GM18508 (cell line): Measurements from ENCODE around the gene OVAAL.
"Not testable (repeated sequence)": the region's sequence is repeated elsewhere in the genome, so short reads cannot be mapped to it uniquely, and the experiment has no call there.

Experiments
- ATAC-seq: cut with Tn5 transposase; IDR thresholded peaks from one replicate; pipeline ENCODE4 v1.9.1; 2021; ENCODE audit warnings: moderate number of reproducible peaks; ENCODE audit not compliant: insufficient read depth, unreplicated experiment

The OVAAL gene

DNA sequence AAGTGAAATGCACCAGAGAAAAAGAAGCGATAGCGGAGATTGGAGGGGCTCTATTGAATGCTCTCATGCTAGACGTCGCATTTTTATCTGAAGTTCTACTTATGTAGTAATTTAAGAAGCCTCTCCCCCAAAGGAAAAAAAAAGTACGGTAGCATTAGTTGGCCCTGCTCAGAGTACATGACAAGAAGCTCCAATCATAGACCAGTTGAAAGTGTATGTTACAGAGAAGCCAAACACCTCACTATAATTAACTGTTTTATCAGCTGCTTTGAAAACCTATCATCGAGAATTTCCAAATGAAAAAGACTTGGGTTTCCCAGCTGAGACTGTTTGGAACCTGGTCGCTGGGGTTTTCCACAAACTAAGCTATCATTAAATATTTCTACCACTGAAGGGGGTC is 19.6 kb upstream of the OVAAL start:
- ATAC-seq, result no peak

DNA sequence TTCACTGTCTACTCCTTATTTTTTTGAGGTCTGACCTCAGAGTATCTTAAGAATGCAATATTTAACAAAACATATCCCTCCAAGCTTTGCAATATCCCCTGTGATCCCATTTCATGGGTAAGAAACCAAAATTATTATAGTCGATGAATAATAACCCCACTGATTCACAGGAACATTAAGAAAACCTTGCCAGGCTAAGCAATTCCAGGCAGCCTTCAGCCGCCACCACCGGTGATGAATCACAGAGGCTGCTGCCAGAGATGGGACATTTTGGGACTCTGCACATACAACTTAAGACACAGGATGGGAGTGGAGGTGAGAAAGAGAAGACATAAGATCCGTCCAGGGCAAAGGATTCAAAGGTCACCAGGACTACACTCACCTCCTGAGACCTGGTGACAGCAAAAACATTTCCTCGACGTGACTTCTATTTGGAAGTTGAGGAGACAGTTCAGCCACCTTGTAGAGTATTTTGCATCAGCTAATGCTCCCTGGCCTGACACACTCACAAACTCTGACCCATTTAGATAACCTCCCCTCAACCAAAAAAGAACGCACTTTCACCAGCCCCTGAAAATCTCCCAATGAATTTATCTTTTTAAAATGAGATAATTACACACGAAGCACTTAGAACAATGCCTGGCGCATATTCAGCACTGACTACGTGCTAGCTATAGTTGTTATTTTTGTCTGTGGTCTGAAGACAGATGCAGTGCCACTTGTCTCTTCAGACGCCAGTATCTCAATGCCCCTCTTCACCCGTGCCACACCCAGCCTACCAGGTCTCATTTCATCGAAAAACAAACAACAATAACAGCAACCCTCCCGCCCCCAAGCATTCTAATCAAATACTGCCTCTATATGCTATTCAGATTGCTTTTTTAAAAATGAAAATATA is 17.8 kb upstream of the OVAAL start:
- no peak for ATAC-seq

DNA sequence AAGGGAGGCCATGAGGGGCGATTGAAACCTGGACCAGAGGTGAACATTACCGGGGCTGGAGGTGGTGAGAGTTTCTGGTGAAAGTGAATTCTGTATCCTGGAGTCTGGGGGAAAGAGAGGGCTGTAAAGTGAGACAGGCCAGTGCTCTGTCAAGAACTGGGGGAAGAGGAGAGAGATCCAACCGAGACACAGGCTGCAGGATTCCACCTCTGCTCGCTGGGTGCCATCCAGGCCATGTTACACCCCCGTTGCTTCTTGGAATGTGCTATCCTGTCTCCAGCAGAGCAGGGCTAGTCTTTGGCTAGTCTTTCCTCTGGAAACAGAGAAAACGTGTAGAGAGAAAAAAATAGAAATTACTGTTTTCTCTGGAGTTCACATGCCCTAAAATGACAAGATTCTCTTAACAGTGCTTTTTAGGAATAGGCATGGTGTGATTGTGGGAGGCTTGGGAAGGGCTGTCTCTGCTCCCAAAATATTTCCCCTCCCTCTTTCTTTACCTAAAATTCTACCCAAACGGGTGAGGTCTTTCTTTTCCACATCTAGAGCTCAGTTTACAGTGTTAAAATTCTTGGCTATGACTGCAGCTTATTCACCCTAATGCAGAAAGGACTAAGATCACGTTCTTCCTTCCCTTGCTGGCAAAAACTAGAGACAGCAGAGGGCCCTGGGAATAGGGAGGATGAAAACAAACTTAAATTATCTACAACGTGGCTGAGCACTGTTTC is 16.5 kb upstream of the OVAAL start:
- no peak for ATAC-seq

DNA sequence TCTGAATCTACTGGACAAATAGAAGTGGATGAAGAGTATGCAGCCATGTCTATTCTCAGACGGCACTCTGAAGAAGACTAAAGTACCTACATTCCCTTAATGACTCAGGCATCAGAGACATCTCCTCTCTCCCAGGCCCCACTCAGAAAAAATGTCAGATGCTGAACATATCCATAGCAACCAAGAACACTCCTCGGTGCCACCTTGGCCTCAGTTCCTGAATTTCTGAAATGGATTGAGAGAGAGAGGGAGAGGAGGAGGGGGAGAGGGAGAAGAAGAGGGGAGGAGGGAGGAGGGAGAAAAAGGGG is 16.0 kb upstream of the OVAAL start:
- no peak for ATAC-seq

DNA sequence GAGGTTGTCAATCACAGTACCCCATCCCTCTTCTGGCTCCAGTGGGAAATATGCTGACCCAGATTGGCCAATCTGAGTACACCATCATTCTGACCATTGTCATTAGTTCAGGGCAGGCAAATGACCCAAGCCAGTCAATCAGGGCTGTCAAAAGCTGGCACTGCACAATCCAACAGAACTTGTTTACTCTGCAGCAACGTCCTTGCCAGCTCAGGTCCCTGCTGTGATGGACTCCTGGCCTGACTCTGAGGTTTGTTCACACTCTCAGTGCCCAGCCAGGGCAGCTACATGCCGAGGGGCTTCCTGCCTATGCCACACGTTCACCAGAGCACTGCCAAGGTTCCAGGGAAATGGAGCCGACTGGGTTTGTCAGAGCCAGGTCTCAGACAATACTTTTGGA is 14.7 kb upstream of the OVAAL start:
- no peak for ATAC-seq

DNA sequence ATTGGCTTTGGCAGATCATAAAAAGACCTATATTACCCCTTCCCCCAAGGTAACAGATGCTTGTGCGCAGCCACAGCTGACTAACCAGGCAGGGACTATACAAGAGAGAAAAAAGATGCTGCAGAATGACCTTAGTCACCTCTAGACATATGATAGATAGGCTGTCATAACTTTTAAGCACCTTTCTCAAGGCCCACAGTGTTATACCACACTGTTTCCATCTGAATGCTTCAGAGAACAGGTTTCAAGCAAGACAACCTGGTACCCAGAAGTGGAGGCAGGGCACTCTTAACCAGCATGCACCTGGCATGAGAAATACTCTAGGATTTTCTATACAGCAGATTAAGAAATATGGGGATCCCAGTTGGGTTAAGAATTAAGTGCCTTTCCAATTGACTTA is 12.8 kb upstream of the OVAAL start:
- ATAC-seq, result no peak

DNA sequence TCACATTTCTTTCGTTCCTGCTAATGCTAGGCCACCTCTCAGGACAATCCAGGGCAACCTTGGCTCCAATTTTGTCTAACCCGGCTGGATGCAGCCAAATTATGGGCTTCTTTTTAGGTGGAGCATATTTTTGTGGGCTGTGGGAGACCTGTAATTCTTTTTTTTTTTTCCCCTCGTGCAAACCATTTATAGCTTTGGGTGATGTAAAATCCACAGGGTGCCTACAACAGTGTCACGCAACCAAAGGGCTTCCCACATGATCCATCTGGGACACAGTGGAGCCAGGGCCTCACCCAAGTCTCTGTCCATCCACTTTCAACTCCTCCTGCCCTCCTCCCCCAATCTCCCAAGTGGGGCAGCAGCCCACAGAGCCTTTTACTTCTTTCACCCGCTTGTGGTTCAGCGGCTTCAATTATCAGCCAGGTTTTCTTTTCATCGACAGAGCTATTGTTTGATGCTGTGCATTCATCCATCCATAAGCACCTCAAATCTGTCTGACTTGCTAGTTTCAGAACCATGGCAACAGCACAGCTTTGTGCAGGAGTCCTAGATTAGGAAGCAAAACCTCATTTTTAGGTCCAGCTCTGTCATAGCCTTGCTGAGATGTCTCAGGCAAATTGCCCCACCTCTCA is 10.0 kb upstream of the OVAAL start:
- ATAC-seq, result no peak

DNA sequence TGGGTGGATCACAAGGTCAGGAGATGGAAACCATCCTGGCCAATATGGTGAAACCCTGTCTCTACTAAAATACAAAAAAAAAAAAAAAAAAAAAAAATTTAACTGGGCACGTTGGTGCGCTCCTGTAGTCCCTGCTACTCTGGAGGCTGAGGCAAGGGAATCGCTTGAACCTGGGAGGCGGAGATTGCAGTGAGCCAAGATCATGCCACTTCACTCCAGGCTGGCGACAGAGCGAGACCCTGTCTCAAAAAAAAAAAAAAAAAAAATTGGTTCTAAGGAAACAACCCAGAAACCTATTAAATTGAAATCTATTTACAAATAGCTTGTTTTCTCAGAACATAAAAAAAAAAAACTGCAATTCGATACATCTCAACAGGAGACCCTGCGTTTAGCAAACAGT is 9.0 kb upstream of the OVAAL start:
- not testable (repeated sequence) for ATAC-seq

DNA sequence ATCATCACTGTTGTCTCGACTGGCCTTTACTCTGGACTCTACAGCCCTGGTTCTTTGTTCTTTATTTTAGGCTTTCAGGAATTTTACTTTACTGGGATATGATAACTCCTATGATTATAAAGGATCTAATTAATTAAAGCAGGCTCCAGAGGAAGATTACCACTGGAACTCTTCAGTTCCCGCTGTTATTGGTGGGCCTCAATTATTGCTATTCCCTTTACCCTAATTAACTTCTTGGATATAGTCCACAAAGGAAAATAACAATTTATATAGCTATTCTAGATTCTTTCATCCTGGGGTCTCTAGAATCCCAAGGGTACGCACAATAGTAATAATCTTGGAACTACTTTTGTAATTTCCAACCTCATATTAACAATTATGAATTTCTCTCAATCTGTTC is 8.5 kb upstream of the OVAAL start:
- ATAC-seq, result no peak

DNA sequence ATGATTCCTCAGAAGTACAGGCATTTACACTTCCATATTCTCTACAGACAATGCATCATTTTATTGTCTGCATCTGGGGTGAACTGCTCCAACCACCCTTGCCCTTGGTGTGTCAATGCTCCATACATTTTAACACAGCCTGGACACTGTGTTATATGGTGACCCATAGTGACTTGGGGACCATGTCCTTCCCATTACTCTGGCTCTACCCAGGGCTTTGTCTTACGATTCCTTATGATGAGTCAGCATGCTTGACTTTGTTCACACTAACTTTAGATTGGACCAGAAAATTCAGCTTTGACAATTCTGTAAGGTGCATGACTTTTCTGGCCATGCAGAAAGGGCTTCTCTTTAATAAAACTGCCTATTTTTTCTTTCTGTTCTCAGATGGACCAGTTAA is 6.8 kb upstream of the OVAAL start:
- no peak for ATAC-seq

DNA sequence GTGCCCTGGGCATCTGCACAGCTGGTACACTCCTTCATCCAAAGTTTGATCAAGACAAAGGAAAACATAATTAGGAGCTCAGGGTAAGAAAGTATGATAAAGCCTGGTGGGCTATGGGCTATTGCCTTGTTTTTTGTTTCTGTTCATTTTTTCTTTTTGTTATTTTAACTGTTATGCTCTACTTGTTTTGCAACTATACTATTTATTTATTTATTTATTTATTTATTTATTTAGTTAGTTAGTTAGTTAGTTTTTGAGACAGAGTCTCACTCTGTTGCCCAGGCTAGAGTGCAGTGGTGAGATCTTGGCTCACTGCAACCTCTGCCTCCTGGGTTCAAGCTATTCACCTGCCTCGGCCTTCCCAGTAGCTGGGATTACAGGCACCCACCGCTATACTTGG is 5.7 kb upstream of the OVAAL start:
- not testable (repeated sequence) for ATAC-seq

DNA sequence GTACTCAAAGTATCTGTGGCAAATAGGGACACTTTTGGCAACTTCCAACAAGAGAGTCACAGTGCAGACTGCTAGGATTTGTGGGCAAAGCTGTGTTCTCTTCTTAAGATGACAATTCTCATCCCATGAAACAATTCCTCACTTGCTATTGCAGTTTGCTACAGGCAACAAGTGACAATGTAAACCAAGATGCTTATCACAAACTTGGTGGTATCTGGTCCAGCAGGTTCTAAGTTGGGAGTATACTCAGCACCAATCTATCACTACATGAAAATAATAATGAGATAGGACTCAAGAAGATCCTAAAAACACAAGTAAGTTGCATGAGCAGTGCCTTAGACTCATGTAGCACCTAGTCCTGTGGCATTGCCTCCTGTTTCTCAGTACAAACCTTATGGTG is 3.4 kb upstream of the OVAAL start:
- ATAC-seq, result no peak

DNA sequence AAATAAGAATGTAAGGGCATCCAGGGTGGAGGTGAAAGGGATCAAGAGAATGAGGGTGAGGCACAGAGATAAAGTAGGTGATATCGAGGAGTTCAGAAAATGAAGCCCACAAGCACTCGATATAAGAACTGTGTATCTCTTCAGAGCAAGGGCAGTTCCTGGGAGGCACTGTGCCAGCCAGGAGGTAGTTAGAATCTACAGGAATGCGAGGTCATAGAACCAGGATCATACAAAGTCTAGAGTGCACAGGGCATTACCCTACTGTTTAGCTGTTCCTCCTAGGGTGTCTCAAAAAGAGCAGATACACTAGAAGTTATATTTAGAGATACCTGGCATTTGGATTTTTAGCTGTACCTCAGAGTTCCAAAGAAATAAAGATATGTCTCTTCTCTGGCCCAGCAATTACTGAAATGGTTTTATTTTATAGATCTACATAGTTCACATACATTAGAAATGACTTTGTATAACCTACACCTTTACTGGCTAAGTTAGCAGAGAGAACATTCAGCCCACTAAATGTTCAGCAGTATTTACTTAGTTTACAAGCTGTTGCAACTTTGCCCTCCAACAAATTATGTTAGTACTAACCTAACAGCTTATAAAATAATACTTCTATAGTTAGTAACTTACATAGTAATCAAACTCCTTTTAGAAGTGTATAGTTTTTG is 1.6 kb downstream of the OVAAL start:
- no peak for ATAC-seq

DNA sequence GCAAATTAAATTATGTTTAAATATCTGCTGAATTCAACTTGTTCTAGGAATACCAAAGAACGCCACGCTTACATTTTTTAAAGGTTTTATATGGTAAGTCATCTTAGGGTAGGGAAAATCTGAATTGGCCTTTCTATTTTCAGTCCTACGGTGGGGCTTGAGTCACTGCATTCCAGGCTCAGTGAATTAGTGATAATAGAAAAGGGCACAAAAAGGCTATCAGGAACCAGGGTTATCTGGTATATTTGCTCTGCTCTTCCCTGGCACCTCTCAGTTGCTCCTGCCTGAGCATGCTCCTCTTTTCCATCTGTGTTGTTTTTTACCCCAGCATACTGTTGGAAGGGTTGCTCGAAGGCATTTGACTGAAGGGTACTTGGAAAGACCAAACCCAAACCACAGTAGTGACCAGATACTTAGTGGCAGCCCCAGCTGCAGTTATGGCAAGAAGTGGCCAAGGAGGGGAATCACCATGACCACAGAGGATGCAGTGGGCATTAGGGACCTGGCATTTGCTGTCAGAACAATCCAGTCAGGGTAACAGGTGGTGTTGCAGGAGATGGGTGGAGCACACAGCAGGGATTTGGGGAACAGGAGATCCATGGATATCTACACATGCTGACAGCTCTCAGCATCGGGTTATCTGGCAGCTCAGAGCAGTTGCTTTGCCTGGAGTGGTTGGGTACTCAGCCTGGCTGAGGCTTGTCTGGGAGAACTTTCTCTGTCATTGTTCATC is 2.3 kb downstream of the OVAAL start:
- ATAC-seq, result no peak

DNA sequence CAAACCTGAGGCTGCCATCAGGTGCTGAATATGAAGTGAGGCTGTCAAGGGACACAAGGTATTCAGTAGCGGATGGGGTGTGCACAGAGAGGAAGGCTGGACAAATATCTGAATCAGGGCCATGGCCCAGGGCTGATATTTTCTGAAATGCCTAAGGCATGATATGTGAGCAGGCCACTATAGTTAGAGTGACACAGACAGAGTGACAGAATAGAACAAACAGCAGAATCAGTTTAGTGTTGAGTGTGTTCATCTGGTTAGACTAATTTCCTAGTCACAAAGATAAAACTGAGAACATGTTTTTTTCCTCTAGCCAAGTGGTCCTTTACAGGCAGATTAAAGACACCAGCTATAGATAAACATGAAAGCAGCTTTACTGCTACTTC is 3.9 kb downstream of the OVAAL start:
- ATAC-seq, result no peak

DNA sequence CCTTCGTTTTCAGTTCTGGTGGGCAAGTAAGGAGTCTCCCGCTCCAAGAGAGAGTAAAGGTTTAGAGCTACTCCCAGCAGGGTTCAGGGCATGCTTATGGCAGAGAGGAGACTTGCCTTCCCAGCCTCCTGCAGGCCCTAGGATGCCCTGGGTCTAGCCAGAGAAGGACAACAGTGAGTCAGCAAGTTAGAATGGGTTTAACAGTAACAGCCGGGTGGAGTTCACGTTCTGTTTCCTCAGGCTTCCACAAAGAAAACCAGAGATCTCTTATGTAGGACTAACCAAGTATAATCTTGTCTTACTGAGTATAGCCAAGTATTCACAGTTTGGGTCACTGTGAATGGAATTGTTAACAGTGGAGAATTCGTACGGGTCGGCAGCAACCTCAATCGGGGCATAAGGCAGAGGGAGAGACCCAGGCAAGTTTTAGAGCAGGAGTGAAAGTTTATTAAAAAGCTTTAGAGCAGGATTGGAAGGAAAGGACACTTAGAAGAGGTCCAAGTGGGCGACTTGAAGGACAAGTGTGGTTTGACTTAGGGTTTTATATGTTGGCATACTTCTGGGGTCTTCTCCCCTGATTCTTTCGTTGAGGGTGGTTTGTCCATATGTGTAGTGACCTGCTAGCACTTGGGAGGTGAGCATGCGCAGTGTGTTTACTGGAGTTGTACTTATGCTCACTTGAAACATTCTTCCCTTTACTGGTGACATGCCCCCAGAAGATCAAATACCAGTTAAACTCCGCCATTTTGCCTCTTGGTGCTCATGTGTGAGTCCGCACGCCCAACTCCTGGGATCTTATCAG is 4.5 kb downstream of the OVAAL start:
- ATAC-seq, result no peak

DNA sequence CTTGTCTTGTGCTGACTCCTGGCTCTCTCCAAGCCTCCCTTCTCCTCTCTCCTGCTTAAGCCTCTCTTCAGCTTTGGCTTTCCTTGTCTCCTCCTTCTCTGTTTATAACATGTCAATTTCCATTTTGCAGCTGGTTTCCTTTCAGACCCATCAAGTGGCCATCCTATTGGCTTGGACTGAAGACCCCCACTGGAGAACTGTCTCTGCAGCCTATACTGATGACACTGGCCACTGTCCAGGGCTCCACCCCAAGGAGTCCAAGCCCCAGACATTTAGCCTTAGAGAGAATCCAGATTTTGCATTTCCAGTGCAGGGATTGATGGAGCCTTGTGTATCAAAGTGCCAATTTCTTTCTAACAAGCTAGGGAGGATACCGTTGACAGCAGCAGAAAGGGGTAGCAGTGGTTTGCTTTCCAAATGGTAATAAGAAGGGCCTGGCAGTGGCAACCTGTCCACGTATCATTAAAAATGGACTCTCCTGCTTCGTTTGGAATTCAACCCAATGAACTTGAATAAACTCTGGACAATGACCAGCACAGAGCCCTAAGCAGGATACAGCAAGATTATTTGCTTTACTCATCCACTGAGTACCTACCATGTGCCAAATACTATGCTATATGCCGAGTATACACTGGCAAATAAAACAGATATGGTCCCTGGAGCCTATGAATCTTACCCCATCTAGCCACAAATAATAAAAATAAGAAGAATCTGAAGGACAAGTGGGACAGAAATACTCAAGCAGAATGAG is 6.5 kb downstream of the OVAAL start:
- ATAC-seq, result no peak

DNA sequence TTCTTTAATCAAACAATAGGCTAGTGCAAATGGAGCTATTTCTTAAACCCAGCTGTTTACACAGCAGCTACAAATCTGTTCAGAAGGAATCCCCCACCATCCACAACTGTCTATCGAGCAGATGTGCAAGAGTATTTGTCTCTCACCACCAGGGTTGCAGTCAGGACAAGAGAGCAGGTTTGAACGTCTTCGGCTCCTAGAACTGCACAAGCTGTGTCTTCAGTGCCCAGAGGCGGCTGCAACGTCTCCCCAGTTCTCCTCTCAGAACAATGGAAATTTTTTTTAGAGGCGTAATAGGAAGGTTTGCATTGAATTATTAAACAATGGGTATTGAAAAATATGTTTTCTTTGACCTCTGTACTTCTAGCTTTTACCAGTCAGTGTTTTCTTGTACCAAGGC is 7.3 kb downstream of the OVAAL start:
- ATAC-seq, result no peak

DNA sequence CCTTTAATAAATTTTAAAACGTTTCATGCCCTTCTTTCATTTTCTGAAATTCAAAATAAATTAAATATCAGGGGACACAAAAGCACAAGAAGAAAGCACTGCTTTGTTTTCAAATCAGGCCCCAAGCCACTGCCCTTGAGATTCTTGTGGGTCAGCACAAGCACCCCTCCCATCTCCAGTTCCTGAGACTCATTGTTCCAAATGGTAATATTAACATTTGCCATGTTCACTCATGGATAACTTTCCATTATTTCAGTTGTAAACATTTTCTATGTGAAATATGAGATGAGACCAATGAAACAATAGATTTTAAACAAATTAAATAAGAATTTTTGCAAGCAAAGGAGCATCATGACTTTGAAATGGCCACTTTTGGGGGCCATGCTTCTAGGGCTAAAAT is 7.7 kb downstream of the OVAAL start:
- no peak for ATAC-seq
